Naive thymus-derived CD4-positive, alpha-beta T cell (primary cell): Measurements from ENCODE around the gene GZMA. TPM values are rescaled to one million over a fixed set of nuclear protein-coding genes. Genes with fewer than 3 reads are reported as not detected.

Experiments used
- ATAC-seq: fragments of 150-1000 bp; cut with Tn5 transposase; 2 replicates; pipeline ENCODE4 v1.10.0; 2021; ENCODE audit warnings: mild to moderate bottlenecking, moderate library complexity
- CTCF ChIA-PET: fragments of 350-600 bp; sonication (Branson Sonifier 250); formaldehyde crosslinking; loops from one replicate; lab custom pipeline; 2021; ENCODE audit warnings: antibody characterized with exemption; lab: Charles Lee
- POLR2A ChIA-PET: fragments of 350-600 bp; sonication (Branson Sonifier 250); formaldehyde crosslinking; loops from one replicate; lab custom pipeline; 2021; ENCODE audit warnings: antibody characterized with exemption, inconsistent platforms; lab: Charles Lee
- DNase-seq, 9 donors: peaks; one replicate each; pipeline versions ENCODE4 v3.0.0 to v3.0.0-alpha.2; 2020 to 2022; ENCODE audit warnings: mixed read lengths in 1 of 9
- H3K27ac ChIP-seq: one replicate; pipeline ENCODE4 v1.7.0; 2013; ENCODE audit warnings: mild to moderate bottlenecking, low read depth, low read length, moderate library complexity
- H3K27me3 ChIP-seq, 2 donors: one replicate each; pipeline ENCODE4 v1.7.0; 2013; ENCODE audit warnings: low read length in 2 of 2, mild to moderate bottlenecking in 2 of 2, moderate library complexity in 2 of 2; ENCODE audit not compliant: control insufficient read depth in 2 of 2, insufficient read depth in 2 of 2
- H3K36me3 ChIP-seq, 3 experiments: 1 replicate in 2 of 3; 2 replicates in 1 of 3; pipeline ENCODE4 v1.7.0; 2013; ENCODE audit warnings: low read length in 3 of 3, mild to moderate bottlenecking in 3 of 3, moderate library complexity in 1 of 3; ENCODE audit not compliant: insufficient read depth in 3 of 3, control insufficient read depth in 2 of 3
- H3K4me1 ChIP-seq, 2 donors: one replicate each; pipeline ENCODE4 v1.7.0; 2013; ENCODE audit warnings: low read length in 2 of 2, mild to moderate bottlenecking in 2 of 2, moderate library complexity in 1 of 2; ENCODE audit not compliant: control insufficient read depth in 2 of 2, insufficient read depth in 2 of 2
- H3K4me3 ChIP-seq: 2 replicates; pipeline ENCODE4 v1.7.0; 2013; ENCODE audit warnings: mild to moderate bottlenecking, low read length
- H3K9me3 ChIP-seq, 3 experiments: 1 replicate in 2 of 3; 2 replicates in 1 of 3; pipeline ENCODE4 v1.7.0; 2013; ENCODE audit warnings: low read length in 3 of 3; ENCODE audit not compliant: control insufficient read depth in 2 of 3
- H3K27ac Mint-ChIP-seq, 9 donors: one replicate each; pipeline ENCODE4 v1.8.0; 2020 to 2022; ENCODE audit warnings: mixed read lengths in 9 of 9, mild to moderate bottlenecking in 8 of 9, moderate library complexity in 5 of 9, inconsistent platforms in 2 of 9
- H3K27me3 Mint-ChIP-seq, 5 donors: one replicate each; pipeline ENCODE4 v1.8.0; 2021 to 2022; ENCODE audit warnings: mixed read lengths in 5 of 5, mild to moderate bottlenecking in 1 of 5
- H3K36me3 Mint-ChIP-seq, 5 donors: one replicate each; pipeline ENCODE4 v1.8.0; 2020 to 2022; ENCODE audit warnings: mixed read lengths in 5 of 5, mild to moderate bottlenecking in 3 of 5, inconsistent platforms in 1 of 5
- H3K4me1 Mint-ChIP-seq, 7 donors: one replicate each; pipeline ENCODE4 v1.8.0; 2020 to 2022; ENCODE audit warnings: mixed read lengths in 7 of 7, mild to moderate bottlenecking in 3 of 7, inconsistent platforms in 1 of 7
- H3K4me3 Mint-ChIP-seq, 10 donors: one replicate each; pipeline ENCODE4 v1.8.0; 2020 to 2022; ENCODE audit warnings: mild to moderate bottlenecking in 10 of 10, mixed read lengths in 10 of 10, moderate library complexity in 6 of 10, inconsistent platforms in 2 of 10
- H3K9me3 Mint-ChIP-seq, 11 donors: one replicate each; pipeline ENCODE4 v1.8.0; 2020 to 2022; ENCODE audit warnings: mixed read lengths in 11 of 11, mild to moderate bottlenecking in 4 of 11, inconsistent platforms in 1 of 11, moderate library complexity in 1 of 11
- intact Hi-C, 2 donors: fragments of 100-400 bp; cut with micrococcal nuclease; formaldehyde crosslinking; loops; one replicate each; pipeline ENCODE4 v1.15.1; 2023
- polyA plus RNA-seq, 2 donors: library from polyadenylated mRNA; unstranded; fragments of 300-500 nt; fragmentation: Illumina TruSeq; gene quantifications; one replicate each; pipeline ENCODE4 v1.2.3, GENCODE V29; 2021
- total RNA-seq, 6 experiments: library from RNA in 5 of 6; stranded (reverse) in 5 of 6; gene quantifications; 1 replicate in 5 of 6; 2 replicates in 1 of 6; pipeline ENCODE4 v1.2.3 and lab custom pipeline; 2021 to 2026

The GZMA gene
- total and polyA plus RNA-seq, 7 experiments from 2014 or later, result 2.0 to 1,076 (median 10.9) TPM

GRCh38 chr5:55140908-55141665 is 38.6 kb downstream of the GZMA start:
- Mint-ChIP-seq H3K27me3 (peaks cover 0 to 40% (median 0%) of the 10 kb centered on the region in 5 donors), H3K4me3 (peak overlapping the region in 1 of 10 donors; percentile 3), H3K36me3 (peaks cover 0 to 41% (median 0%) of the 10 kb centered on the region in 5 donors), H3K9me3 (peaks cover 0 to 3% (median 0%) of the 10 kb centered on the region in 11 donors), H3K27ac (peak overlapping the region in 1 of 9 donors; percentile 21), H3K4me1 (peaks cover 12 to 51% (median 25%) of the 10 kb centered on the region in 7 donors)
- no peak overlapping the region for H3K4me3 ChIP-seq
- ChIA-PET POLR2A (interaction anchor here (1.2 kb wide), 1 partner anchor 104 kb away, joined by 4 read pairs; no protein-coding TSS in a partner anchor), CTCF (interaction anchor here (0.6 to 3.1 kb wide), 5 partner anchors 11 to 236 kb away, joined by 3 to 18 read pairs (median 4); partner anchors contain the start of gene GPX8)
- no peaks in the 10 kb centered on the region for H3K27me3 ChIP-seq
- H3K36me3 ChIP-seq, result no peaks in the 10 kb centered on the region
- no peak for ATAC-seq
- peaks cover 0 to 13% of the 10 kb centered on the region in 2 donors for H3K4me1 ChIP-seq
- no peak for DNase-seq
- H3K27ac ChIP-seq, result no peak overlapping the region
- no peaks in the 10 kb centered on the region for H3K9me3 ChIP-seq
- intact Hi-C loops, result loop anchor here in 1 of 2 donors (5.0 kb wide), 1 partner anchor 104 kb away; no protein-coding TSS in a partner anchor

GRCh38 chr5:55141945-55142690 is 39.7 kb downstream of the GZMA start:
- Mint-ChIP-seq H3K4me3 (peak overlapping the region in 2 of 10 donors; percentile 2 to 46), H3K4me1 (peaks cover 17 to 58% (median 31%) of the 10 kb centered on the region in 7 donors), H3K27me3 (peaks cover 0 to 45% (median 0%) of the 10 kb centered on the region in 5 donors), H3K9me3 (peaks cover 0 to 3% (median 0%) of the 10 kb centered on the region in 11 donors), H3K27ac (peak overlapping the region in 2 of 9 donors; percentile 7 to 21), H3K36me3 (peaks cover 0 to 41% (median 0%) of the 10 kb centered on the region in 5 donors)
- Histone ChIP-seq H3K36me3 (no peaks in the 10 kb centered on the region), H3K4me1 (peaks cover 5 to 18% of the 10 kb centered on the region in 2 donors), H3K27ac (no peak overlapping the region), H3K4me3 (peak overlapping the region; percentile 0), H3K9me3 (no peaks in the 10 kb centered on the region), H3K27me3 (no peaks in the 10 kb centered on the region)
- ATAC-seq, result peak; percentile 29
- ChIA-PET CTCF (interaction anchor here (1.3 to 3.1 kb wide), 3 partner anchors 12 to 198 kb away, joined by 4 to 18 read pairs (median 5); partner anchors contain the start of gene GPX8), POLR2A (interaction anchor here (0.9 to 1.2 kb wide), 3 partner anchors 46 to 250 kb away, joined by 3 to 4 read pairs (median 3); no protein-coding TSS in a partner anchor)
- DNase-seq, result peak in 3 of 9 donors; percentile 2 to 15 (median 10)
- intact Hi-C loops, result loop anchor here (2.0 to 5.0 kb wide), 2 partner anchors 45 to 105 kb away; no protein-coding TSS in a partner anchor

- H3K4me1 ChIP-seq, result peaks cover 5 to 18% of the 10 kb centered on the region in 2 donors
- Mint-ChIP-seq H3K36me3 (peaks cover 0 to 36% (median 0%) of the 10 kb centered on the region in 5 donors), H3K27ac (no peak overlapping the region), H3K4me3 (no peak overlapping the region), H3K4me1 (peaks cover 17 to 53% (median 31%) of the 10 kb centered on the region in 7 donors), H3K9me3 (no peaks in the 10 kb centered on the region), H3K27me3 (peaks cover 0 to 44% (median 0%) of the 10 kb centered on the region in 5 donors)
- no peak overlapping the region for H3K27ac ChIP-seq
- ChIA-PET CTCF (interaction anchor here (0.8 to 3.8 kb wide), 4 partner anchors 40 to 1567 kb away, joined by 3 to 61 read pairs (median 14); partner anchors contain the start of gene GZMA), POLR2A (interaction anchor here (1.0 kb wide), 1 partner anchor 248 kb away, joined by 3 read pairs; no protein-coding TSS in a partner anchor)
- intact Hi-C loops, result loop anchor here (2.0 to 5.0 kb wide), 2 partner anchors 47 to 106 kb away; no protein-coding TSS in a partner anchor
- no peak overlapping the region for H3K4me3 ChIP-seq
- H3K27me3 ChIP-seq, result no peaks in the 10 kb centered on the region
- H3K9me3 ChIP-seq, result no peaks in the 10 kb centered on the region
- H3K36me3 ChIP-seq, result no peaks in the 10 kb centered on the region
- no peak for DNase-seq
- ATAC-seq, result no peak
These were observed 41.2 kb downstream of the GZMA start for GRCh38 chr5:55143624-55144023.

GRCh38 chr5:55146080-55146479 is 43.6 kb downstream of the GZMA start:
- POLR2A ChIA-PET, result interaction anchor here (0.8 kb wide), 1 partner anchor 43 kb away, joined by 3 read pairs; no protein-coding TSS in a partner anchor
- Mint-ChIP-seq H3K4me3 (peak overlapping the region in 5 of 10 donors; percentile 21 to 74 (median 37)), H3K9me3 (no peaks in the 10 kb centered on the region), H3K36me3 (peaks cover 0 to 31% (median 0%) of the 10 kb centered on the region in 5 donors), H3K27ac (peak overlapping the region in 2 of 9 donors; percentile 20 to 28), H3K27me3 (peaks cover 0 to 58% (median 0%) of the 10 kb centered on the region in 5 donors), H3K4me1 (peaks cover 16 to 44% (median 25%) of the 10 kb centered on the region in 7 donors)
- intact Hi-C loops, result loop anchor here (1.0 to 2.0 kb wide), 10 partner anchors 13 to 279 kb away; partner anchors contain the start of gene GZMA (in 1 of the 2)
- H3K27ac ChIP-seq, result no peak overlapping the region
- no peaks in the 10 kb centered on the region for H3K27me3 ChIP-seq
- no peak overlapping the region for H3K4me3 ChIP-seq
- CTCF ChIA-PET, result interaction anchor here (0.5 to 3.8 kb wide), 14 partner anchors 12 to 414 kb away, joined by 3 to 61 read pairs (median 6); partner anchors contain the start of genes GPX8 and GZMA
- DNase-seq (no peak), ATAC-seq (no peak)
- no peaks in the 10 kb centered on the region for H3K36me3 ChIP-seq
- H3K4me1 ChIP-seq, result peaks cover 5 to 18% of the 10 kb centered on the region in 2 donors
- no peaks in the 10 kb centered on the region for H3K9me3 ChIP-seq

GRCh38 chr5:55146543-55147151 is 44.2 kb downstream of the GZMA start:
- intact Hi-C loops, result loop anchor here (1.0 to 2.0 kb wide), 10 partner anchors 13 to 279 kb away; partner anchors contain the start of gene GZMA (in 1 of the 2)
- Mint-ChIP-seq H3K4me3 (peak overlapping the region in 7 of 10 donors; percentile 21 to 74 (median 42)), H3K4me1 (peaks cover 12 to 38% (median 20%) of the 10 kb centered on the region in 7 donors), H3K27me3 (peaks cover 0 to 62% (median 0%) of the 10 kb centered on the region in 5 donors), H3K36me3 (peaks cover 0 to 25% (median 0%) of the 10 kb centered on the region in 5 donors), H3K9me3 (no peaks in the 10 kb centered on the region), H3K27ac (peak overlapping the region in 6 of 9 donors; percentile 1 to 60 (median 27))
- Histone ChIP-seq H3K9me3 (no peaks in the 10 kb centered on the region), H3K4me3 (no peak overlapping the region), H3K27me3 (no peaks in the 10 kb centered on the region), H3K27ac (no peak overlapping the region), H3K4me1 (peaks cover 5 to 14% of the 10 kb centered on the region in 2 donors), H3K36me3 (no peaks in the 10 kb centered on the region)
- peak; percentile 91 for ATAC-seq
- DNase-seq, result peak; percentile 47 to 84 (median 77)
- ChIA-PET CTCF (interaction anchor here (0.5 to 3.8 kb wide), 17 partner anchors 13 to 1688 kb away, joined by 3 to 61 read pairs (median 3); partner anchors contain the start of genes GPX8 and GZMA), POLR2A (interaction anchor here (0.8 kb wide), 1 partner anchor 43 kb away, joined by 3 read pairs; no protein-coding TSS in a partner anchor)
